Measurements from ENCODE around the gene CCDC86.

CCDC86 gene

DNA sequence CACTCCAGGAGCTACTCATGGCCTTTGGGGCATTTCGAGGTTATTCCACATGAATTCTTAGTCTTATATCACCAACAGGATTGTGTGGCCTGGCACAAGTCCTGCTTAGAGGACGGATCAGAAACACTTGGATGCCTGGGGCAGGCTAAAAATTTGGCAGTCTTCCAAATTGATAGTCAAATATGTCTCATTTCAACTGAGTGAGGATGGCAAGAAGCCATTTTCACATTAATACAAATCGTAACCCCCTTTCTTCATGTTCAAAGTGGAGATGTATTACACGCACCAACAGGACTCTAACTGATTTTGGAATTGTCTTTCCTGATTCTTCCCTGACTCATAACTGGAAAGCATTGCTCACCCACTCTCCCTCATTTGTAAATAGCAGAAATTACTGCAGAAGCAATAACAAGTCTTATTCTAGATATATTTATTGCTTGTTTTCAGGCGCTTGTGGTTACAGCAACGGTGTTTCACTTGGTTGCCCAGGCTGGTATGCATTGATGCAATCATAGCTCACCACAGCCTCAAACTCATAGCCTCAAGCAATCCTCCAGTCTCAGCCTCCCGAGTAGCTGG lies 10.3 kb upstream of the CCDC86 start:
- no peak for DNase-seq

GRCh38 chr11:60834742-60835533 lies 7.0 kb upstream of the CCDC86 start:
- no peak for DNase-seq

GRCh38 chr11:60835534-60835846 lies 6.4 kb upstream of the CCDC86 start:
- DNase-seq: no peak

GRCh38 chr11:60836866-60837515 lies 4.9 kb upstream of the CCDC86 start:
- no peak for DNase-seq

- no peak for DNase-seq
These were observed 3.8 kb upstream of the CCDC86 start for GRCh38 chr11:60838132-60838531.

DNA sequence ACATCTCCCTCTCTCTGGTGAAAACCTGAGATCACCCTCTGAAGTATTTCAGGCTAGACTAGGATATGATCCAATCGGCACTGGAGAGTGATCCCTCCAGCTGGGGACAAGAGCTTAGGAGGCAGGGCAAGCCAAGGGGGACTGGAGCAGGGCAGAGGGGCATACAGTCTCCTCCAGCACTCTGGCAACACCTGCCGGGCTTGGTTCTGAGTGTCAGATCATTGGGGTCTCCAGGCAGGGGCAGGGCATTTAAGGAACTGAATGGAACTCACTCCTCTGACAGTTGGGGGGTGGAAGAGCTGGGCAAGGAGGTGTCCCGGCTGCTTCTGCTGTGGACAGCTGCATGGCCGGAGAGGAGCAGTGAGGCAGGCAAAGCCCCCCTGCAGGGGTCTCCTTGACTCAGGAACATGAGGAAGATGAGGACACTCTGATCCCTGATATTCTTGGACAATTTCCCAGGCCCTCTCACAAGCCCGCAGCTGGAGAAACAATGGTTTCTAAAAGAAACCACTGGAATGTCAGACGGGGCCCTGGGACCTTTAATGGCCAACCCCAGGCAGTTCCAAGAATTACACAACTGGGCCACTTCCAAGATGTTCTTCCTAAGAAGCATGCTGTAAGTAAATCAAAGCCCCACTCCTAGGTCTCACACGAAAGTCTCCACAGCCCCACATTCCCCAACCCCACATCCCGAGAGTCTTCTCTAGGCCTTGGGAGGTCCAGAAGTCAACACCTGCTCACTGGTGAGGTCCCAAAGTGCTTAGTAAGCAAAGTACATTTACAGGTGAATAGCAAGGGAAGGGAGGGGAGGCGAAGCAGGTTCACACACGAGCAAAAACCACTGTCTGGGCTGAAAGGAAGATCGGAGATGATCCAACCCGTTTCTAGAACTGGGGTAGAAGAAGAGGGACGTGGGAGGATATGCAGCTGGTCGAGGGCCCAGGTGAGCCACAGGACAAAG lies 1.2 kb upstream of the CCDC86 start:
- DNase-seq: no peak

GRCh38 chr11:60842668-60843600 lies 1.0 kb downstream of the CCDC86 start:
- peak in 1 of 2 experiments; percentile 16 for DNase-seq

GRCh38 chr11:60844045-60844869 lies 2.3 kb downstream of the CCDC86 start:
- DNase-seq: no peak

GRCh38 chr11:60844870-60845221 lies 2.9 kb downstream of the CCDC86 start:
- DNase-seq: no peak

- DNase-seq: no peak
These were observed 3.4 kb downstream of the CCDC86 start for GRCh38 chr11:60845338-60845737.

DNA sequence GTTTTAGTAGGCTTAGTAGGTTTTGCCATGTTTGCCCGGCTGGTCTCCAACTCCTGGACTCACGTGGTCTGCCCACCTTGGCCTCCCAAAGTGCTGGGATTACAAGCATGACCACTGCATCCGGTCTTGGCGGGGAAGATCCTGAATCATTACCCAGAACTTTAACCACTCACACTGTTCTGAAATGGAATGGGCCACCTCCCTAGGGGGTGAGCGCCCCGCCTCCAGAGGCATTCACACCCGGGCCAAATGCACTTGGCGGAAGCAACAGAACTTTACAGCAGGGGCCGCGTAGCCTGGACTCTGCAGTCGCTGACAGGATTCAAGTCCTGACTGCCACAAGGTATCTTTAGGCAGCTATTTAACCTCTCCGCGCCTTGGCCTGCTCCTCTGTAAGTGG lies 5.4 kb downstream of the CCDC86 start:
- no peak for DNase-seq

- no peak for DNase-seq
These were observed 6.0 kb downstream of the CCDC86 start for GRCh38 chr11:60847896-60848295.

- no peak for DNase-seq
These were observed 6.8 kb downstream of the CCDC86 start for GRCh38 chr11:60848714-60849151.

DNA sequence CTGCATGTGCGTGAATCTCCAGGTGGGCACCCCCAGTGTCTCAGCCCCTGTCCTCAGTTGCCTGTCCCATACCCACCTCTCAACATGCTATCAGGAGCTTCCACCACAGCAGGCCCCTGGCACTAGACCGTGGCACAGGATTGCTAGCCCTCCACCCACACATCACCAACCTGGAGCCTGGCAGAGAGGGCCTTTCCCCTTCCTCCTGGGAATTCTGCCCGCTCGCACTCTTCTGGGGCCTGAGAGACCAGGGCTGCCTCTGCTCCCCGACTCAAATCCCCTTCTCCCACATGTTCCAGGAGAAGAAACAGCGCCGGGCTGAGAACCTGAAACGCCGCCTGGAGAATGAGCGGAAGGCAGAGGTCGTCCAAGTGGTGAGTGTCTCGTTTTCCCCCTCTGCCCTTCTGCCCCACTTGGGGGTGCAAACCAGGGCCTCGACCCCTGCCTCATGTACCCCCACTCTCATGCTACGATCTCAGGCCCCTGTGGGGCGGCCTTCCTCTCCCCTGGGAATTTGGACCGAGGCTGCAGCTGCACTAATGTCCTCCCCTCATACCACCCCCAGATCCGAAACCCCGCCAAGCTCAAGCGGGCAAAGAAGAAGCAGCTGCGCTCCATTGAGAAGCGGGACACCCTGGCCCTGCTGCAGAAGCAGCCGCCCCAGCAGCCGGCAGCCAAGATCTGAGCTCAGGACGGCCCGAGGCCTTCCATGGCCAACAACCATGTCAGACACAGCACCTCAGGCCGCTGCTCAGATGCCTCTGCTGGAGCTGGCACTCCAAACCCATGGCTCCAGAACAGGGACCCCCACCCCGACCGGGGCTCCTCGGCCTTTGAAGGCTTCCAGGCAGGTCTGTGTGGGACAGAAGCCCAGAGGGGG lies 8.0 kb downstream of the CCDC86 start:
- DNase-seq: no peak

DNA sequence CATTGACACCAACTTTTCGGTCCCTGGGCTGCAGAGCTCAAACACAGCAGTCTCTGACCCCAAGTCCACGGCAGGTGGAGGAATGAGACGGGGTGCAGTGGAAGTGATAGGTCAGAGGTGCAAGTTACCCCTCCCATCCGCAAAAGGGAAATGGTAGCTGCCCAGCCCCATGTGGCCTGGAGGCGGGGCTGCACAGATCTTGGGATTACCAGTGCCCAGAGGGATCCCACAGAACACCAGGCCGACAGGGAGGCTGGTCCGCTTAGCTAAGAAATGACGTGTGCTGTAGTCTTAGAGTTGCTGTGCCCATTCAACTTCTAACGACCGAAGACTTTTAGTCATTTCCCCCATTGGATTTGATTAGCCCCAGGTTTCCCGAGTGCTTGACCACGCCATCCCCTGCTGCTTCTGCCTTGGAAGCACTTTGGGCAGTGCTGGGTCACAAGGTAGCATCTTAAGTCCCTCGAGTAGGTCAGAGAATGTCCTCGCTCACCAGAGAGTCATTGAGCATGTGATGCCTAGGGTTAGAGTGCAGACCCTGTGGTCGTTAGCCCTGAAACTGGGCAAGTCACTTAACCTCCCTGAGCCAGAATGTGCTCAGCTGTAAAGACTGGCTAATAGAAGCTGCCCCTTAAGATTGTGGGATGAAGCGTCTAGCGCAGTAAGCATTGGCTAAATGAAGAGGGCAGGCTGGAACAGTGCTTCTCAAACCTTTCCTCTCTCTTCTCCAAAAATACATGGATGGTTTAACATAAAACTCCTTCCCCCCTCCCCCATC lies 9.6 kb downstream of the CCDC86 start:
- DNase-seq: no peak

- DNase-seq: no peak
These were observed 10.4 kb downstream of the CCDC86 start for GRCh38 chr11:60852117-60852981.

DNA sequence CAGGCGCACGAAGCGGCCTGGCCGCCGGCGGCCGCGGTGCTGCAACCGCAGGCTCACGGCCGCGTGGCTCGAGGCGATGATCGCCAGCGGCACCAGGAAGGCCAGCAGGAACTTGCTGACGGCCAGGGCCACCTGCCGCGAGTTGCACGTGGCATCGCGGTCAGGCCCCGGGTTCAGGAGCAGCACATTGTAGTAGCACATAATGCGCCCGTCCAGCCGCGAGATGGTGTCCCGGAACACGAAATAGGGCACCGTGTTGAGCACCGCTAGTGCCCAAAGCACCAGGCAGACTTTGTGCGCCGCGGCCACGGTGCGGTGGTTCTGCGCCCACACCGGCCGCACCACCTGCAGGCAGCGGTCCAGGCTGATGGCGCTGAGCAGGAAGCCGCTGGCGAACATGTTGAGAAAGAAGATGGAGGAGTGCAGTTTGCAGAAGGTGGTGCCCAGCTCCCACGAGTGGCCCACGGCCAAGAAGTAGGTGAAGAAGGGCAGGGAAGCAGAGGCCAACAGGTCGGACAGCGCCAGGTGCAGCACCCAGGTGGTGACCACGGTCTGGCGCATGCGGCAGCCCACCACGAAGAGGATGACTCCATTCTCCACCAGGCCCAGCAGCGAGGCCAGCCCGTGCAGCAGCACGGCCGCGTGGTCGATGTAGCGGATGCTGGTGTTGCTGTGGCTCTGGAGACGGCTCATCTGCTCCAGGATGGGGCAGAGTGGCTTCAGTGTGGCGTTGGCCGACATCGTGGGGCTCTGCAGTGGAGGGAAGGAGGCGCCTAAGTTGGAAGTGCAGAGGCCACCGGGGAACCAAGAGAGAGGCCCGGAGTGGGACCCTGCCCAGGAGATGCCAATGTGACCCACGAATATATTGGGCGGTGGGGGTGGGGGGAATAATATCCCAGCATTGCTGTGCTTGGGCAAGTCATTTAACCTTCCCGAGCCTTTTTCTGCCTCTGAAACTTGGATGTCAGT lies 11.4 kb downstream of the CCDC86 start:
- no peak for DNase-seq

Measured in Kasumi-1 (cell line).